ENCODE measurements around the gene GTF3C4. TPM values are rescaled to one million over a fixed set of nuclear protein-coding genes. Genes with fewer than 3 reads are reported as not detected.

Gene GTF3C4
- total RNA-seq, 1 donor from 2014 or later = 27.0 TPM

GRCh38 chr9:132639322-132639721, 30.9 kb upstream of the GTF3C4 start:
- DNase-seq (ENCODE audit: low spot score in 2 of 2, unreplicated experiment in 2 of 2) = no peak
- Mint-ChIP-seq H3K4me3 (no peak overlapping the region), H3K27ac (no peak overlapping the region), H3K27me3 (ENCODE audit: low read depth) (no peaks in the 10 kb centered on the region), H3K36me3 (peaks cover 31% of the 10 kb centered on the region), H3K9me3 (no peaks in the 10 kb centered on the region), H3K4me1 (peaks cover 10% of the 10 kb centered on the region)
- TF ChIP-seq CTCF (IDR thresholded peaks at IDR 0.05; ENCODE audit: unreplicated experiment) = no peak

- Mint-ChIP-seq H3K4me1 (peaks cover 10% of the 10 kb centered on the region), H3K27me3 (ENCODE audit: low read depth) (no peaks in the 10 kb centered on the region), H3K9me3 (no peaks in the 10 kb centered on the region), H3K36me3 (peaks cover 42% of the 10 kb centered on the region), H3K4me3 (no peak overlapping the region), H3K27ac (no peak overlapping the region)
- no peak for DNase-seq (ENCODE audit: low spot score in 2 of 2, unreplicated experiment in 2 of 2)
- no peak for TF ChIP-seq CTCF (IDR thresholded peaks at IDR 0.05; ENCODE audit: unreplicated experiment)
Measured at GRCh38 chr9:132641216-132641615, 29.0 kb upstream of the GTF3C4 start.

- Mint-ChIP-seq H3K27me3 (ENCODE audit: low read depth) (no peaks in the 10 kb centered on the region), H3K27ac (no peak overlapping the region), H3K36me3 (peaks cover 46% of the 10 kb centered on the region), H3K4me1 (peaks cover 3% of the 10 kb centered on the region), H3K4me3 (no peak overlapping the region), H3K9me3 (no peaks in the 10 kb centered on the region)
- no peak for DNase-seq (ENCODE audit: low spot score in 2 of 2, unreplicated experiment in 2 of 2)
- no peak for TF ChIP-seq CTCF (IDR thresholded peaks at IDR 0.05; ENCODE audit: unreplicated experiment)
Measured at GRCh38 chr9:132644251-132644650, 26.0 kb upstream of the GTF3C4 start.

GRCh38 chr9:132645306-132645705, 25.0 kb upstream of the GTF3C4 start:
- Mint-ChIP-seq H3K27ac (no peak overlapping the region), H3K4me1 (peaks cover 3% of the 10 kb centered on the region), H3K36me3 (peaks cover 49% of the 10 kb centered on the region), H3K4me3 (no peak overlapping the region), H3K27me3 (ENCODE audit: low read depth) (no peaks in the 10 kb centered on the region), H3K9me3 (no peaks in the 10 kb centered on the region)
- no peak for DNase-seq (ENCODE audit: low spot score in 2 of 2, unreplicated experiment in 2 of 2)
- TF ChIP-seq CTCF (IDR thresholded peaks at IDR 0.05; ENCODE audit: unreplicated experiment) = no peak

GRCh38 chr9:132645711-132646110, 24.6 kb upstream of the GTF3C4 start:
- Mint-ChIP-seq H3K4me1 (peaks cover 3% of the 10 kb centered on the region), H3K36me3 (peaks cover 51% of the 10 kb centered on the region), H3K9me3 (no peaks in the 10 kb centered on the region), H3K4me3 (no peak overlapping the region), H3K27ac (no peak overlapping the region), H3K27me3 (ENCODE audit: low read depth) (no peaks in the 10 kb centered on the region)
- no peak for TF ChIP-seq CTCF (IDR thresholded peaks at IDR 0.05; ENCODE audit: unreplicated experiment)
- DNase-seq (ENCODE audit: low spot score in 2 of 2, unreplicated experiment in 2 of 2) = no peak

GRCh38 chr9:132646726-132647125, 23.5 kb upstream of the GTF3C4 start:
- Mint-ChIP-seq H3K9me3 (no peaks in the 10 kb centered on the region), H3K27me3 (ENCODE audit: low read depth) (no peaks in the 10 kb centered on the region), H3K4me3 (no peak overlapping the region), H3K4me1 (peaks cover 7% of the 10 kb centered on the region), H3K36me3 (peaks cover 46% of the 10 kb centered on the region), H3K27ac (no peak overlapping the region)
- no peak for DNase-seq (ENCODE audit: low spot score in 2 of 2, unreplicated experiment in 2 of 2)
- TF ChIP-seq CTCF (IDR thresholded peaks at IDR 0.05; ENCODE audit: unreplicated experiment) = no peak
